Measurements from ENCODE around the gene DDB1. TPM values are rescaled to one million over a fixed set of nuclear protein-coding genes. Genes with fewer than 3 reads are reported as not detected.

The DDB1 gene
- total RNA-seq, 2 experiments from 2014 or later: 222 to 223 TPM

- H3K36me3 Mint-ChIP-seq: peaks cover 31% of the 10 kb centered on the region
- no peaks in the 10 kb centered on the region for H3K27me3 Mint-ChIP-seq
- no peak for DNase-seq
- H3K9me3 Mint-ChIP-seq: no peaks in the 10 kb centered on the region
- peak overlapping the region; percentile 97 for H3K27ac Mint-ChIP-seq
- ChIA-PET POLR2A (interaction anchor here (1.0 to 3.2 kb wide), 9 partner anchors 14 to 96 kb away, joined by 3 to 30 read pairs (median 4); partner anchors contain the start of genes CPSF7, CYB561A3, SDHAF2 and TMEM138), CTCF (interaction anchor here (0.8 to 7.7 kb wide), 9 partner anchors 16 to 502 kb away, joined by 3 to 310 read pairs (median 5); partner anchors contain the start of genes CPSF7, CYB561A3, SDHAF2 and TMEM138)
- intact Hi-C loops (cut with micrococcal nuclease): loop anchor here (1.0 to 10.0 kb wide), 3 partner anchors 59 to 419 kb away; partner anchors contain the start of genes SDHAF2, TMEM109 and TMEM216
- peak overlapping the region; percentile 97 for H3K4me3 Mint-ChIP-seq
- H3K4me1 Mint-ChIP-seq (ENCODE audit: low read depth): peaks cover 51% of the 10 kb centered on the region
Observed at GRCh38 chr11:61333550-61334433, 887 bp upstream of the DDB1 start.

- no peaks in the 10 kb centered on the region for H3K9me3 Mint-ChIP-seq
- POLR2A ChIA-PET: interaction anchor here (0.6 to 1.6 kb wide), 3 partner anchors 30 to 63 kb away, joined by 3 to 6 read pairs (median 5); partner anchors contain the start of genes TMEM138 and VWCE
- H3K4me1 Mint-ChIP-seq (ENCODE audit: low read depth): peaks cover 61% of the 10 kb centered on the region
- peaks cover 34% of the 10 kb centered on the region for H3K36me3 Mint-ChIP-seq
- H3K27ac Mint-ChIP-seq: peak overlapping the region; percentile 87
- no peak for DNase-seq
- CTCF ChIA-PET: interaction anchor here (1.2 to 1.6 kb wide), 2 partner anchors 34 to 53 kb away, joined by 3 to 14 read pairs; no protein-coding TSS in a partner anchor
- peak overlapping the region; percentile 97 for H3K4me3 Mint-ChIP-seq
- no peaks in the 10 kb centered on the region for H3K27me3 Mint-ChIP-seq
- intact Hi-C loops (cut with micrococcal nuclease): loop anchor here (10.0 kb wide), 1 partner anchor 418 kb away; the partner anchor contains the start of gene TMEM109
Observed at GRCh38 chr11:61332281-61332796, 566 bp downstream of the DDB1 start.

GRCh38 chr11:61331651-61332050 lies 1.3 kb downstream of the DDB1 start:
- CTCF ChIA-PET: interaction anchor here (0.9 to 1.6 kb wide), 3 partner anchors 9 to 54 kb away, joined by 3 to 14 read pairs (median 3); no protein-coding TSS in a partner anchor
- H3K4me3 Mint-ChIP-seq: peak overlapping the region; percentile 97
- intact Hi-C loops (cut with micrococcal nuclease): loop anchor here (10.0 kb wide), 1 partner anchor 417 kb away; the partner anchor contains the start of gene TMEM109
- H3K4me1 Mint-ChIP-seq (ENCODE audit: low read depth): peaks cover 61% of the 10 kb centered on the region
- peaks cover 34% of the 10 kb centered on the region for H3K36me3 Mint-ChIP-seq
- POLR2A ChIA-PET: interaction anchor here (0.6 to 1.6 kb wide), 3 partner anchors 31 to 62 kb away, joined by 3 to 6 read pairs (median 5); partner anchors contain the start of genes TMEM138 and VWCE
- H3K9me3 Mint-ChIP-seq: no peaks in the 10 kb centered on the region
- H3K27me3 Mint-ChIP-seq: no peaks in the 10 kb centered on the region
- DNase-seq: no peak
- no peak overlapping the region for H3K27ac Mint-ChIP-seq

- peaks cover 50% of the 10 kb centered on the region for H3K4me1 Mint-ChIP-seq (ENCODE audit: low read depth)
- CTCF ChIA-PET: interaction anchor here (1.4 kb wide), 1 partner anchor 56 kb away, joined by 7 read pairs; no protein-coding TSS in a partner anchor
- intact Hi-C loops (cut with micrococcal nuclease): loop anchor here (10.0 kb wide), 1 partner anchor 415 kb away; the partner anchor contains the start of gene TMEM109
- POLR2A ChIA-PET: interaction anchor here (1.1 kb wide), 1 partner anchor 9 kb away, joined by 3 read pairs; no protein-coding TSS in a partner anchor
- DNase-seq: no peak
- H3K27me3 Mint-ChIP-seq: no peaks in the 10 kb centered on the region
- H3K9me3 Mint-ChIP-seq: no peaks in the 10 kb centered on the region
- peaks cover 48% of the 10 kb centered on the region for H3K36me3 Mint-ChIP-seq
- no peak overlapping the region for H3K4me3 Mint-ChIP-seq
- H3K27ac Mint-ChIP-seq: no peak overlapping the region
Observed at GRCh38 chr11:61329871-61330270, 3.0 kb downstream of the DDB1 start.

GRCh38 chr11:61328351-61328750 lies 4.6 kb downstream of the DDB1 start:
- peak overlapping the region; percentile 2 for H3K27ac Mint-ChIP-seq
- ChIA-PET CTCF (interaction anchor here (1.0 to 1.9 kb wide), 3 partner anchors 8 to 106 kb away, joined by 3 to 12 read pairs (median 4); no protein-coding TSS in a partner anchor), POLR2A (no interaction called here)
- H3K4me3 Mint-ChIP-seq: no peak overlapping the region
- H3K27me3 Mint-ChIP-seq: no peaks in the 10 kb centered on the region
- H3K36me3 Mint-ChIP-seq: peaks cover 58% of the 10 kb centered on the region
- peaks cover 39% of the 10 kb centered on the region for H3K4me1 Mint-ChIP-seq (ENCODE audit: low read depth)
- intact Hi-C loops (cut with micrococcal nuclease): no loop called here
- no peaks in the 10 kb centered on the region for H3K9me3 Mint-ChIP-seq
- no peak for DNase-seq

GRCh38 chr11:61327669-61328071 lies 5.2 kb downstream of the DDB1 start:
- CTCF ChIA-PET: interaction anchor here (1.0 to 1.9 kb wide), 3 partner anchors 8 to 107 kb away, joined by 4 to 12 read pairs (median 4); no protein-coding TSS in a partner anchor
- H3K4me1 Mint-ChIP-seq (ENCODE audit: low read depth): peaks cover 39% of the 10 kb centered on the region
- peak overlapping the region; percentile 2 for H3K27ac Mint-ChIP-seq
- no peaks in the 10 kb centered on the region for H3K9me3 Mint-ChIP-seq
- POLR2A ChIA-PET: no interaction called here
- H3K36me3 Mint-ChIP-seq: peaks cover 60% of the 10 kb centered on the region
- H3K4me3 Mint-ChIP-seq: no peak overlapping the region
- intact Hi-C loops (cut with micrococcal nuclease): no loop called here
- no peaks in the 10 kb centered on the region for H3K27me3 Mint-ChIP-seq
- no peak for DNase-seq

GRCh38 chr11:61325649-61326414 lies 7.1 kb downstream of the DDB1 start:
- POLR2A ChIA-PET: no interaction called here
- CTCF ChIA-PET: interaction anchor here (0.8 to 1.0 kb wide), 2 partner anchors 10 to 60 kb away, joined by 3 to 6 read pairs; no protein-coding TSS in a partner anchor
- peaks cover 66% of the 10 kb centered on the region for H3K36me3 Mint-ChIP-seq

GRCh38 chr11:61315260-61315659 lies 17.6 kb downstream of the DDB1 start:
- no peaks in the 10 kb centered on the region for H3K9me3 Mint-ChIP-seq
- H3K4me1 Mint-ChIP-seq (ENCODE audit: low read depth): no peaks in the 10 kb centered on the region
- H3K27ac Mint-ChIP-seq: no peak overlapping the region
- H3K27me3 Mint-ChIP-seq: no peaks in the 10 kb centered on the region
- POLR2A ChIA-PET: interaction anchor here (0.6 kb wide), 1 partner anchor 367 kb away, joined by 3 read pairs; no protein-coding TSS in a partner anchor
- CTCF ChIA-PET: interaction anchor here (2.4 to 3.2 kb wide), 2 partner anchors 21 to 70 kb away, joined by 12 read pairs; no protein-coding TSS in a partner anchor
- no peak for DNase-seq
- no peak overlapping the region for H3K4me3 Mint-ChIP-seq
- intact Hi-C loops (cut with micrococcal nuclease): no loop called here
- H3K36me3 Mint-ChIP-seq: peaks cover 36% of the 10 kb centered on the region

More at GRCh38 chr11:61325649-61326414, 7.1 kb downstream of the DDB1 start:
- H3K4me3 Mint-ChIP-seq: no peak overlapping the region
- intact Hi-C loops (cut with micrococcal nuclease): no loop called here
- H3K4me1 Mint-ChIP-seq (ENCODE audit: low read depth): peaks cover 22% of the 10 kb centered on the region
- H3K27me3 Mint-ChIP-seq: no peaks in the 10 kb centered on the region
- no peak overlapping the region for H3K27ac Mint-ChIP-seq
- H3K9me3 Mint-ChIP-seq: no peaks in the 10 kb centered on the region
- no peak for DNase-seq

- Mint-ChIP-seq H3K27me3 (no peaks in the 10 kb centered on the region), H3K9me3 (no peaks in the 10 kb centered on the region), H3K36me3 (peaks cover 32% of the 10 kb centered on the region), H3K4me3 (no peak overlapping the region), H3K4me1 (ENCODE audit: low read depth) (no peaks in the 10 kb centered on the region), H3K27ac (no peak overlapping the region)
- intact Hi-C loops (cut with micrococcal nuclease): no loop called here
- ChIA-PET POLR2A (no interaction called here), CTCF (interaction anchor here (0.9 to 3.1 kb wide), 4 partner anchors 26 to 125 kb away, joined by 4 to 12 read pairs (median 5); no protein-coding TSS in a partner anchor)
- no peak for DNase-seq
Observed at GRCh38 chr11:61310749-61311148, 22.2 kb downstream of the DDB1 start.

GRCh38 chr11:61309739-61310138 lies 23.2 kb downstream of the DDB1 start:
- no peaks in the 10 kb centered on the region for H3K9me3 Mint-ChIP-seq
- no peaks in the 10 kb centered on the region for H3K27me3 Mint-ChIP-seq
- peaks cover 31% of the 10 kb centered on the region for H3K36me3 Mint-ChIP-seq
- ChIA-PET POLR2A (no interaction called here), CTCF (interaction anchor here (0.9 to 2.2 kb wide), 5 partner anchors 15 to 124 kb away, joined by 3 to 9 read pairs (median 5); partner anchors contain the start of gene VWCE)
- H3K4me1 Mint-ChIP-seq (ENCODE audit: low read depth): no peaks in the 10 kb centered on the region
- DNase-seq: no peak
- intact Hi-C loops (cut with micrococcal nuclease): no loop called here
- no peak overlapping the region for H3K4me3 Mint-ChIP-seq
- H3K27ac Mint-ChIP-seq: no peak overlapping the region

- H3K27me3 Mint-ChIP-seq: no peaks in the 10 kb centered on the region
- no peak overlapping the region for H3K4me3 Mint-ChIP-seq
- DNase-seq: no peak
- intact Hi-C loops (cut with micrococcal nuclease): no loop called here
- CTCF ChIA-PET: interaction anchor here (1.3 to 2.2 kb wide), 3 partner anchors 14 to 76 kb away, joined by 3 to 9 read pairs (median 5); partner anchors contain the start of gene VWCE
- POLR2A ChIA-PET: no interaction called here
- H3K36me3 Mint-ChIP-seq: peaks cover 31% of the 10 kb centered on the region
- no peaks in the 10 kb centered on the region for H3K9me3 Mint-ChIP-seq
- H3K4me1 Mint-ChIP-seq (ENCODE audit: low read depth): no peaks in the 10 kb centered on the region
- no peak overlapping the region for H3K27ac Mint-ChIP-seq
Observed at GRCh38 chr11:61309141-61309540, 23.8 kb downstream of the DDB1 start.

All from activated CD4-positive, alpha-beta memory T cell treated with anti-CD3 and anti-CD28 coated beads for 36 hours (primary cell).